Measurements from ENCODE around the gene BCL2L15.
A peak's percentile ranks its signal among the peaks of the same experiment; 100 is the strongest.

BCL2L15 gene

DNA sequence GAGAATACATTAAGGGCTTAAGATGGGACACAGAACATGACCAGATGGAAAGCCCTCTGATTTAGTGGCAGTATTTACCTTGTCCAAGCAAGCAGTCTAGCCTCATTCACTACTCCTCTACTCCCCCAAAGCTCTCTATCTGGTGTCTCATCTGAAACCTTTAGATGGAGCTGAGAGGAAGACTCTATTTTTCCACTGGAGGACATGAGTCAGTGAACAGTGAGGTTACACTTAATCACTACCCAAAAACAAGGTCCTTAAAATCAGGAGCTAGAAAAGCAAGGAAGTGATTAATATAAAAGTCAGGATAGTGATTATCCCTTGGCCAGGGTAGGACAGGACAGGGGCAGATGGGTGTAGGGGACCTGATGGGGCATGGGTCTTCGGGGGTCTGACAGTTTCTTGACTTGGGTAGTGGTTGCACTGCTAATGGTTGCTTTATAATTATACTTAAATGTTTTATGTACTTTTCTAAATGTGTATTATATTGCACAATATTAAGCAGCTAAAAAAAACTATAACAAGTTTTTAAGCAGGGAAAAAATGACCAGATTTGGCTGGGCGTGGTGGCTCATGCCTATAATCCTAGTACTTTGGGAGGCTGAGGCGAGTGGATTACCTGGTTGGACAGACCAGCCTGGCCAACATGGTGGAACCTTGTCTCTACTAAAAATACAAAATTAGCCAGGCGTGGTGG lies 18.8 kb downstream of the BCL2L15 start:
- WGBS, 2 experiments (ENCODE audit: insufficient coverage in 2 of 2): 84 to 86% methylated on average over 3 of the region's 4 CpGs
- no peak overlapping the region for H3K27ac ChIP-seq (ENCODE audit: low read depth, low read length, severe bottlenecking)

DNA sequence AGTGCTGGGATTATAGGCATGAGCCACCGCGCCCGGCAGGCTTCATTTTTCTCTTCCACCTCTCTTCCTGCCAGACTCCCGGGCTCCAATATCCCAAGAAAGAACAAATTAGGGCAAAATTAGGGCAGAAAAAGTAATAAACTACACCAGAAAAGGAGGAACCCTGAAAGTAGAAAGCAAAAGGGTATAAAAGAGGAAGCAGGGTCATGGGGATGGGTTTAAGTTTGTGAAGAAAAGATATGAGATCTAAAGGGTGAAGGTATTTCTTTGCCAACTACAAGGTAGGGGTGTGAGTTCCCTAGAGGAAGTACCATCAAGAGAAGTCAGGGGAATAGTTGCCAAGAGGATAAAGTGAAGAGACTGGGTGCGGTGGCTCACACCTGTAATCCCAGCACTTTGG lies 25.7 kb downstream of the BCL2L15 start:
- Histone ChIP-seq H3K9me3 (ENCODE audit: control insufficient read depth, low read length) (no peaks in the 10 kb centered on the region), H3K4me1 (ENCODE audit: control insufficient read depth, insufficient read depth, low read length, poor library complexity, severe bottlenecking) (peaks cover 6% of the 10 kb centered on the region), H3K27ac (ENCODE audit: low read depth, low read length, severe bottlenecking) (no peak overlapping the region), H3K4me3 (ENCODE audit: extremely low read depth, insufficient read depth, low read length, poor library complexity, severe bottlenecking) (no peak overlapping the region), H3K36me3 (ENCODE audit: control insufficient read depth, insufficient read depth, low read length) (no peaks in the 10 kb centered on the region)
- 100% methylated on average over 1 to 2 of the region's 5 CpGs for WGBS, 2 experiments (ENCODE audit: insufficient coverage in 2 of 2)

More for the DNA sequence above, 18.8 kb downstream of the BCL2L15 start:
- no peak overlapping the region for H3K4me3 ChIP-seq (ENCODE audit: extremely low read depth, insufficient read depth, low read length, poor library complexity, severe bottlenecking)
- H3K9me3 ChIP-seq (ENCODE audit: control insufficient read depth, low read length): no peaks in the 10 kb centered on the region
- H3K36me3 ChIP-seq (ENCODE audit: control insufficient read depth, insufficient read depth, low read length): no peaks in the 10 kb centered on the region
- H3K4me1 ChIP-seq (ENCODE audit: control insufficient read depth, insufficient read depth, low read length, poor library complexity, severe bottlenecking): peaks cover 5% of the 10 kb centered on the region

GRCh38 chr1:113860891-113861290 lies 26.5 kb downstream of the BCL2L15 start:
- Histone ChIP-seq H3K4me1 (ENCODE audit: control insufficient read depth, insufficient read depth, low read length, poor library complexity, severe bottlenecking) (peaks cover 6% of the 10 kb centered on the region), H3K36me3 (ENCODE audit: control insufficient read depth, insufficient read depth, low read length) (no peaks in the 10 kb centered on the region), H3K4me3 (ENCODE audit: extremely low read depth, insufficient read depth, low read length, poor library complexity, severe bottlenecking) (no peak overlapping the region), H3K27ac (ENCODE audit: low read depth, low read length, severe bottlenecking) (peak overlapping the region; percentile 33), H3K9me3 (ENCODE audit: control insufficient read depth, low read length) (no peaks in the 10 kb centered on the region)
- 100% methylated on average over 1 of the region's 3 CpGs; no CpG with 5 or more reads in 1 of the 2 experiments for WGBS, 2 experiments (ENCODE audit: insufficient coverage in 2 of 2)

DNA sequence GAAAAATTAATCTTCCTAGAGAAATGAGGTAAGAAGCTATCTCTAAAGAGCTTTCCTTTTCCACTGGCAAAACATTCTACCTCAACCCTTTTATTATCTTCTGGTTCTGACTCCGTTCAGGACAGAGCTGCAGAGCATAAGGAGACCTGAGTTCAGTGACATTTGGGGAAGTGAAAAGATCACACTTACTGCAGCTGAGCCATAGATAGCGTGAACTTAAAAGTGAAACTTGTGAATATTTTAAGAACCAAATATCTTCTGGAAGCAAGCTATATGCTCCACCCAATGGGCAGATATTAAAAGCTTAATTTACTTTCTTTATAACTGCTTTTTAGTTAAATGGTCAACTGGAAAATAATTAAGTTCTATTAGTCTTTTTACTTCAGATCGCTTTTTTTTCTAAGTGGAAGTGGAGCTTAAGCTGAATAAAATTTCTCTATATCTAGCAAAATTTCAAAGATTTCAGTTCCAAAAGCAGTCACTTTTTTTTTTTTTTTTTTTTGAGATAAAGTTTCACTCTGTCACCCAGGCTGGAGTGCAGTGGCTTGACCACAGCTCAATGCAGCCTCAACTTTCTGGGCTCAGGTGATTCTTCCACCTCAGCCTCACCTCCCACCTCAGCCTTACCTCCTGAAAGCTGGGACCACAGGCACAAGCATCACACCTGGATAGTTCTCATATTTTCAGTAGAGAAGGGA lies 27.8 kb downstream of the BCL2L15 start:
- WGBS, 2 experiments (ENCODE audit: insufficient coverage in 2 of 2): 100% methylated on average over 2 of the region's 3 CpGs; no CpG with 5 or more reads in 1 of the 2 experiments
- peaks cover 6% of the 10 kb centered on the region for H3K4me1 ChIP-seq (ENCODE audit: control insufficient read depth, insufficient read depth, low read length, poor library complexity, severe bottlenecking)
- H3K27ac ChIP-seq (ENCODE audit: low read depth, low read length, severe bottlenecking): no peak overlapping the region

GRCh38 chr1:113858982-113859381 lies 28.4 kb downstream of the BCL2L15 start:
- no peaks in the 10 kb centered on the region for H3K9me3 ChIP-seq (ENCODE audit: control insufficient read depth, low read length)
- no peak overlapping the region for H3K4me3 ChIP-seq (ENCODE audit: extremely low read depth, insufficient read depth, low read length, poor library complexity, severe bottlenecking)
- WGBS, 2 experiments (ENCODE audit: insufficient coverage in 2 of 2): no CpG with 5 or more reads among the region's 1 CpG
- H3K36me3 ChIP-seq (ENCODE audit: control insufficient read depth, insufficient read depth, low read length): no peaks in the 10 kb centered on the region
- H3K4me1 ChIP-seq (ENCODE audit: control insufficient read depth, insufficient read depth, low read length, poor library complexity, severe bottlenecking): peaks cover 6% of the 10 kb centered on the region
- no peak overlapping the region for H3K27ac ChIP-seq (ENCODE audit: low read depth, low read length, severe bottlenecking)

More for the DNA sequence above, 27.8 kb downstream of the BCL2L15 start:
- no peaks in the 10 kb centered on the region for H3K9me3 ChIP-seq (ENCODE audit: control insufficient read depth, low read length)
- no peak overlapping the region for H3K4me3 ChIP-seq (ENCODE audit: extremely low read depth, insufficient read depth, low read length, poor library complexity, severe bottlenecking)
- no peaks in the 10 kb centered on the region for H3K36me3 ChIP-seq (ENCODE audit: control insufficient read depth, insufficient read depth, low read length)

DNA sequence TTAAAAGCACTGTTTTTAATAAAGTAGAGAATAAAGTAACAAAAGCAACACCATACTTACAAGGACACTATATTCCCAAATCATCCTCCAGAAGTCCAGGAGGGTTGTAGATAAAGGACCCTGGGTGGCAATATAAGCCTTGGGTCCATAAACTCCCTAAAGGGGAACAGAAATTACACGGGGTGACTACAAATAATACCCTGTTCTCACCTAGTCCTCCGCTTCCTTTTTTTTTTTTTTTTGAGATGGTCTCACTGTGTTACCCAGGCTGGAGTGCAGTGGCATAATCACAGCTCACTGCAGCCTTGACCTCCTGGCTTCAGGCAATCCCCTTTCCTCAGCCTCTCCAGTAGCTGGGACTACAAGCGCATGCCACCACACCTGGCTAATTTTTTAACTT lies 29.0 kb downstream of the BCL2L15 start:
- H3K36me3 ChIP-seq (ENCODE audit: control insufficient read depth, insufficient read depth, low read length): no peaks in the 10 kb centered on the region
- H3K27ac ChIP-seq (ENCODE audit: low read depth, low read length, severe bottlenecking): no peak overlapping the region
- 93 to 100% methylated on average over 2 to 3 of the region's 3 CpGs for WGBS, 2 experiments (ENCODE audit: insufficient coverage in 2 of 2)
- no peaks in the 10 kb centered on the region for H3K9me3 ChIP-seq (ENCODE audit: control insufficient read depth, low read length)
- H3K4me1 ChIP-seq (ENCODE audit: control insufficient read depth, insufficient read depth, low read length, poor library complexity, severe bottlenecking): peaks cover 6% of the 10 kb centered on the region
- H3K4me3 ChIP-seq (ENCODE audit: extremely low read depth, insufficient read depth, low read length, poor library complexity, severe bottlenecking): no peak overlapping the region

GRCh38 chr1:113857776-113858175 lies 29.6 kb downstream of the BCL2L15 start:
- H3K4me3 ChIP-seq (ENCODE audit: extremely low read depth, insufficient read depth, low read length, poor library complexity, severe bottlenecking): no peak overlapping the region
- no peak overlapping the region for H3K27ac ChIP-seq (ENCODE audit: low read depth, low read length, severe bottlenecking)
- H3K9me3 ChIP-seq (ENCODE audit: control insufficient read depth, low read length): no peaks in the 10 kb centered on the region
- H3K4me1 ChIP-seq (ENCODE audit: control insufficient read depth, insufficient read depth, low read length, poor library complexity, severe bottlenecking): peaks cover 6% of the 10 kb centered on the region
- WGBS, 2 experiments (ENCODE audit: insufficient coverage in 2 of 2): 93% methylated on average over 3 of the region's 3 CpGs; no CpG with 5 or more reads in 1 of the 2 experiments
- H3K36me3 ChIP-seq (ENCODE audit: control insufficient read depth, insufficient read depth, low read length): no peaks in the 10 kb centered on the region

DNA sequence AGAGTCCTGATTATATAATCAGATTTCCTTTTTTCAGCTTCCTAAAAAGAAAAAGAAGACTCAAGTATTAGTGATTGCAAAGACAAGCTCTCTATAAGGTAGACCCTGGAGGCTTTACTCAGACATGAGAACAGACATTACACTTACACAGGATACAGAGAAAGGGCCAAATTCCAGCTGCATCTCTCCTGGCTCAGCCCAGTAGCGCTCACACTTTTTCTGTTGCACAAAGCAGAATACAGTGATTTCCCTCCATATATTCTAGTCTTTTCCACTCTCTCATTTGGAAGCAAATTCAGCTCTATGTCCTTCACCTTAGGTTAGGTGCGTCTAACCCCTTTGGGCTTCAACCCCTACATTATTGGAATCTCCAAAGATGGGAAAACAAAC lies 31.0 kb downstream of the BCL2L15 start:
- Histone ChIP-seq H3K4me1 (ENCODE audit: control insufficient read depth, insufficient read depth, low read length, poor library complexity, severe bottlenecking) (peaks cover 6% of the 10 kb centered on the region), H3K36me3 (ENCODE audit: control insufficient read depth, insufficient read depth, low read length) (no peaks in the 10 kb centered on the region), H3K9me3 (ENCODE audit: control insufficient read depth, low read length) (no peaks in the 10 kb centered on the region), H3K27ac (ENCODE audit: low read depth, low read length, severe bottlenecking) (no peak overlapping the region), H3K4me3 (ENCODE audit: extremely low read depth, insufficient read depth, low read length, poor library complexity, severe bottlenecking) (no peak overlapping the region)
- 86 to 91% methylated on average over 1 of the region's 2 CpGs for WGBS, 2 experiments (ENCODE audit: insufficient coverage in 2 of 2)

- Histone ChIP-seq H3K9me3 (ENCODE audit: control insufficient read depth, low read length) (no peaks in the 10 kb centered on the region), H3K4me3 (ENCODE audit: extremely low read depth, insufficient read depth, low read length, poor library complexity, severe bottlenecking) (no peak overlapping the region), H3K27ac (ENCODE audit: low read depth, low read length, severe bottlenecking) (no peak overlapping the region), H3K36me3 (ENCODE audit: control insufficient read depth, insufficient read depth, low read length) (no peaks in the 10 kb centered on the region), H3K4me1 (ENCODE audit: control insufficient read depth, insufficient read depth, low read length, poor library complexity, severe bottlenecking) (peaks cover 6% of the 10 kb centered on the region)
- 80% methylated on average over 3 of the region's 4 CpGs; no CpG with 5 or more reads in 1 of the 2 experiments for WGBS, 2 experiments (ENCODE audit: insufficient coverage in 2 of 2)
Measured at GRCh38 chr1:113855630-113856400, 31.6 kb downstream of the BCL2L15 start.

DNA sequence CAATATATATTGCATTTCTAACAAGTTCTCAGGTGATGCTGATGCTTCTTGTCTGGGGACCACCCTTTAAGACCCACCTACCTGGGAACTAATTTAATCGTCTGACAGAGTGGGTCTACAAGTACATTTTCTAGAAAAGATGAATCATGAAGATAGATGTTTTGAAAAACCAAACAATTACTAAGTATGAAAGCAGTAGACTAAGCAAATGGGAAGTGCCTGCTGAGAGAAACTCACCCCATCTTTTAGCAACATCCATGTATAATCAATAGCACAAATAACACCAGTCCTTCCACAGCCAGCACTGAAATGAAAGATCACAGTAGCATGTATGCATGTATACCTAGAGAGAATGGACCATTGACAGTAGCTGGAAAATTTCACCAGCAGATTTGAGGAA lies 33.1 kb downstream of the BCL2L15 start:
- WGBS, 2 experiments (ENCODE audit: insufficient coverage in 2 of 2): no CpG with 5 or more reads among the region's 1 CpG
- no peak overlapping the region for H3K27ac ChIP-seq (ENCODE audit: low read depth, low read length, severe bottlenecking)
- no peaks in the 10 kb centered on the region for H3K4me1 ChIP-seq (ENCODE audit: control insufficient read depth, insufficient read depth, low read length, poor library complexity, severe bottlenecking)
- H3K9me3 ChIP-seq (ENCODE audit: control insufficient read depth, low read length): no peaks in the 10 kb centered on the region
- no peaks in the 10 kb centered on the region for H3K36me3 ChIP-seq (ENCODE audit: control insufficient read depth, insufficient read depth, low read length)
- H3K4me3 ChIP-seq (ENCODE audit: extremely low read depth, insufficient read depth, low read length, poor library complexity, severe bottlenecking): no peak overlapping the region
